Lung microvascular endothelial cell (primary cell): ENCODE results near the gene PLK5. TPM values are rescaled to one million over a fixed set of nuclear protein-coding genes. Genes with fewer than 3 reads are reported as not detected.
"Not testable (repeated sequence)": the region's sequence is repeated elsewhere in the genome, so short reads cannot be mapped to it uniquely, and the experiment has no call there.

Experiments used
- DNase-seq, 2 donors: peaks; one replicate each; pipeline versions ENCODE4 v3.0.0 to v3.0.0-alpha.2; 2010; ENCODE audit warnings: low read depth in 2 of 2
- total RNA-seq: library from RNA; depleted of rRNA; stranded (reverse); fragments of >200 nt; gene quantifications from 2 replicates; pipeline ENCODE4 v1.2.1, GENCODE V29; 2014

The PLK5 gene
- total RNA-seq: not detected in 2 replicates

GRCh38 chr19:1523412-1524286 is at the start of gene PLK5:
TSS of gene PLK5 (plus strand) at chr19:1524077. CDS start at chr19:1526997, 2,920 bp downstream.
- no peak for DNase-seq

- no peak for DNase-seq
Measured at GRCh38 chr19:1474765-1475351, 49.0 kb upstream of the PLK5 start.

GRCh38 chr19:1475751-1476437 is 48.0 kb upstream of the PLK5 start:
- DNase-seq: no peak

GRCh38 chr19:1477056-1477455 is 46.8 kb upstream of the PLK5 start:
- DNase-seq: not testable (repeated sequence)

GRCh38 chr19:1478934-1479707 is 44.8 kb upstream of the PLK5 start, which contains the start of gene C19orf25:
TSS of gene C19orf25 (minus strand) at chr19:1479215. CDS start at chr19:1478903, 312 bp downstream.
- peak; percentile 94 to 95 for DNase-seq

GRCh38 chr19:1481224-1481892 is 42.5 kb upstream of the PLK5 start:
- no peak for DNase-seq

GRCh38 chr19:1481893-1482360 is 42.0 kb upstream of the PLK5 start:
- DNase-seq: no peak

- no peak for DNase-seq
Measured at GRCh38 chr19:1482361-1483130, 41.3 kb upstream of the PLK5 start.

GRCh38 chr19:1483131-1483978 is 40.5 kb upstream of the PLK5 start:
- no peak for DNase-seq

- no peak for DNase-seq
Measured at GRCh38 chr19:1483979-1484428, 39.9 kb upstream of the PLK5 start.

- no peak for DNase-seq
Measured at GRCh38 chr19:1486720-1487575, 36.9 kb upstream of the PLK5 start.

GRCh38 chr19:1487576-1488281 is 36.1 kb upstream of the PLK5 start:
- DNase-seq: no peak

- DNase-seq: no peak
Measured at GRCh38 chr19:1488282-1488601, 35.6 kb upstream of the PLK5 start.

- no peak for DNase-seq
Measured at GRCh38 chr19:1489463-1490310, 34.2 kb upstream of the PLK5 start.

- DNase-seq: peak; percentile 99
Measured at GRCh38 chr19:1490311-1491113, 33.4 kb upstream of the PLK5 start, which contains the start of gene PCSK4. TSS of gene PCSK4 (minus strand) at chr19:1490350. CDS start at chr19:1490346, 4 bp downstream.
